Transverse colon (tissue), 4 donors: ENCODE data around the gene PLIN5. TPM values are rescaled to one million over a fixed set of nuclear protein-coding genes. Genes with fewer than 3 reads are reported as not detected.

Experiments used
- DNase-seq: peaks from one replicate; pipeline ENCODE4 v3.0.0-alpha.2; 2019
- H3K27ac ChIP-seq, 4 donors: fragments of 200-600 bp; sonication (generic); 2 replicates each; pipeline ENCODE4 v1.5.1; 2016 to 2018; ENCODE audit warnings: inconsistent platforms in 4 of 4
- H3K27me3 ChIP-seq: fragments of 200-600 bp; sonication (generic); 2 replicates; pipeline ENCODE4 v1.5.1; 2017; ENCODE audit warnings: inconsistent platforms
- H3K36me3 ChIP-seq, 4 donors: fragments of 200-600 bp; sonication (generic); 2 replicates each; pipeline ENCODE4 v1.5.1; 2017 to 2019; ENCODE audit warnings: inconsistent platforms in 4 of 4
- H3K4me1 ChIP-seq, 4 donors: fragments of 200-600 bp; sonication (generic); 2 replicates each; pipeline ENCODE4 v1.5.1; 2017 to 2020; ENCODE audit warnings: inconsistent platforms in 4 of 4
- H3K4me3 ChIP-seq, 4 donors: fragments of 200-600 bp; sonication (generic); 1 replicate in 1 of 4; 2 replicates in 3 of 4; pipeline versions ENCODE4 v1.5.1 to v1.6.1; 2017 to 2019; ENCODE audit warnings: inconsistent platforms in 4 of 4
- H3K9me3 ChIP-seq, 2 donors: fragments of 200-600 bp; sonication (generic); 2 replicates each; pipeline ENCODE4 v1.5.1; 2017 to 2019; ENCODE audit warnings: inconsistent platforms in 2 of 2
- EP300 ChIP-seq: sonication (generic); formaldehyde crosslinking; IDR thresholded peaks from one replicate; pipeline ENCODE4 v1.6.1; 2017; ENCODE audit warnings: antibody characterized with exemption, low read depth
- POLR2A ChIP-seq: fragments of 450-650 bp; IDR thresholded peaks from one replicate; pipeline ENCODE4 v1.6.1; 2016; ENCODE audit warnings: antibody characterized with exemption, mild to moderate bottlenecking, moderate library complexity
- POLR2AphosphoS5 ChIP-seq, 3 donors: sonication (generic); formaldehyde crosslinking; IDR thresholded peaks; one replicate each; pipeline ENCODE4 v1.6.1; 2016; ENCODE audit warnings: antibody characterized with exemption in 3 of 3
- WGBS, 2 donors: methylation state at CpG; one replicate each; pipeline ENCODE4 v1.1.5; 2018; ENCODE audit warnings: low coverage in 1 of 2; 5-methylcytosine and 5-hydroxymethylcytosine counted together
- in situ Hi-C, 4 donors: fragments of 200-750 bp; cut with MboI; loops; one replicate each; pipeline versions ENCODE4 v1.15.0 to v1.15.1; 2017; ENCODE audit warnings: low sequenced_read_pairs in 3 of 4, low pct_ligation_motif_present in 1 of 4, low pct_unique_long_range_greater_than_20kb in 1 of 4
- intact Hi-C: fragments of 100-400 bp; cut with DNase I; formaldehyde crosslinking; loops from one replicate; pipeline ENCODE4 v1.15.1; 2023; ENCODE audit warnings: low total_unique reads
- total RNA-seq, 4 donors: library from RNA; depleted of rRNA; stranded (reverse); fragments of >200 nt; gene quantifications; one replicate each; pipeline ENCODE4 v1.1.0, GENCODE V29; 2016
- TF ChIP-seq, protein P1 (sequence below), 5 experiments: fragments of 200-600 bp in 3 of 5; fragments of 450-650 bp in 2 of 5; sonication (generic) in 3 of 5; IDR thresholded peaks; 1 replicate in 2 of 5; 2 replicates in 3 of 5; pipeline ENCODE4 v1.5.1; 2016 to 2017; ENCODE audit warnings: antibody characterized with exemption in 5 of 5, inconsistent platforms in 3 of 5, mild to moderate bottlenecking in 2 of 5, moderate library complexity in 1 of 5

Gene PLIN5
- total RNA-seq, 4 donors from 2014 or later, result 2.7 to 6.7 (median 6.0) TPM; not detected in 1

GRCh38 chr19:4474514-4475022 lies 60.5 kb downstream of the PLIN5 start:
- Histone ChIP-seq H3K36me3 (peaks cover 0 to 3% (median 0%) of the 10 kb centered on the region in 4 donors), H3K27me3 (no peaks in the 10 kb centered on the region), H3K4me1 (peaks cover 7 to 33% (median 22%) of the 10 kb centered on the region in 4 donors), H3K9me3 (no peaks in the 10 kb centered on the region), H3K4me3 (peak overlapping the region in 1 of 4 donors; percentile 99), H3K27ac (peak overlapping the region in 2 of 4 donors; percentile 12 to 16)
- DNase-seq, result no peak
- intact Hi-C loops, result no loop called here
- TF ChIP-seq, protein P1, sequence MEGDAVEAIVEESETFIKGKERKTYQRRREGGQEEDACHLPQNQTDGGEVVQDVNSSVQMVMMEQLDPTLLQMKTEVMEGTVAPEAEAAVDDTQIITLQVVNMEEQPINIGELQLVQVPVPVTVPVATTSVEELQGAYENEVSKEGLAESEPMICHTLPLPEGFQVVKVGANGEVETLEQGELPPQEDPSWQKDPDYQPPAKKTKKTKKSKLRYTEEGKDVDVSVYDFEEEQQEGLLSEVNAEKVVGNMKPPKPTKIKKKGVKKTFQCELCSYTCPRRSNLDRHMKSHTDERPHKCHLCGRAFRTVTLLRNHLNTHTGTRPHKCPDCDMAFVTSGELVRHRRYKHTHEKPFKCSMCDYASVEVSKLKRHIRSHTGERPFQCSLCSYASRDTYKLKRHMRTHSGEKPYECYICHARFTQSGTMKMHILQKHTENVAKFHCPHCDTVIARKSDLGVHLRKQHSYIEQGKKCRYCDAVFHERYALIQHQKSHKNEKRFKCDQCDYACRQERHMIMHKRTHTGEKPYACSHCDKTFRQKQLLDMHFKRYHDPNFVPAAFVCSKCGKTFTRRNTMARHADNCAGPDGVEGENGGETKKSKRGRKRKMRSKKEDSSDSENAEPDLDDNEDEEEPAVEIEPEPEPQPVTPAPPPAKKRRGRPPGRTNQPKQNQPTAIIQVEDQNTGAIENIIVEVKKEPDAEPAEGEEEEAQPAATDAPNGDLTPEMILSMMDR (IDR thresholded peaks at IDR 0.05), result no peak
- no peak for TF ChIP-seq POLR2A
- no peak for TF ChIP-seq POLR2AphosphoS5 (IDR thresholded peaks at IDR 0.05)
- no peak for TF ChIP-seq EP300
- WGBS, 2 donors, result 51 to 80% methylated on average over 1 to 12 of the region's 13 CpGs
- in situ Hi-C loops, result no loop called here

GRCh38 chr19:4473763-4474513 lies 61.1 kb downstream of the PLIN5 start:
- intact Hi-C loops (no loop called here), in situ Hi-C loops (no loop called here)
- H3K4me3 ChIP-seq, result peak overlapping the region in 1 of 4 donors; percentile 99
- peaks cover 7 to 33% (median 22%) of the 10 kb centered on the region in 4 donors for H3K4me1 ChIP-seq
- no peak for TF ChIP-seq POLR2AphosphoS5 (IDR thresholded peaks at IDR 0.05)
- TF ChIP-seq POLR2A, result no peak
- TF ChIP-seq EP300, result no peak
- TF ChIP-seq, protein P1 (IDR thresholded peaks at IDR 0.05), result no peak
- H3K27me3 ChIP-seq, result no peaks in the 10 kb centered on the region
- peak overlapping the region in 2 of 4 donors; percentile 12 to 16 for H3K27ac ChIP-seq
- H3K36me3 ChIP-seq, result peaks cover 0 to 3% (median 0%) of the 10 kb centered on the region in 4 donors
- WGBS, 2 donors, result 55 to 66% methylated on average over 5 to 22 of the region's 23 CpGs
- no peaks in the 10 kb centered on the region for H3K9me3 ChIP-seq
- DNase-seq, result no peak

DNA sequence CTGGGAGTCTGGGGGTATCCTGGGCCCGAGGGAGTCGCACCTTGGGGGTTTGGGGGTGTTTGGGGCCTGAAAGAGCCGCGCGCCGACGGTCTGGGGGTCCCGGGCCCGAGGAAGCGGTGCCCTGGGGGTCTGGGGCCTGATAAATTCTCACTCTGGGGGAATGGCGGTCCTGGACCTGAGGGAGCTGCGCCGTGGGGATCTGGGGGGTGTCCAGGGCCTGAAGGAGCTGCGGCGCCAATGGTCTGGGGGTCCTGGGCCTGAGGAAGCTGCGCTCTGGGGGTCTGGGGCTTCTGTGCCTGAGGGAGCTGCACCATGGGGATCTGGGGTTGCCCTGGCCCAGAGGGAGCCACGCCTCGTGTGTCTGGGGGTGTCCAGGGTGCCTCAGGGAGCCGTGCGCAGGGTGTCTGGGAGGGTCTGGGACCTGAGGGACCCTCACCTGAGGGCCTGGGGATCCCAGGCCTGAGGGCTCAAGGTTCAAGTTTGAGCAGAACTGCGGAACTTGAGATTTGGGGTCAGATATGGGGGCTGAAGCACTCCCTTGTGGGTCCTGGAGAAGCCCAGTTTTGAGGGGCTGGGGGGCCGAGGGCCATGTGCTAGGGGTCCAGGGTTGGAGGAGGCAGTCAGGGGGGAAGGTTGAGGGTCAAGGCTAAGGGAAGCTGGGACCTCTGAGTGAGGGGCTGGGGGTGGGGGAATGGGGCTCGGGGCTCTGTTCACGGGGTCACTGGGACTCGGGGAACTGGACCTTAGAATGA lies 61.8 kb downstream of the PLIN5 start:
- Histone ChIP-seq H3K27ac (peak overlapping the region in 3 of 4 donors; percentile 69 to 93 (median 93)), H3K4me1 (peaks cover 7 to 33% (median 22%) of the 10 kb centered on the region in 4 donors)
- intact Hi-C loops, result no loop called here

More for the DNA sequence above, 61.8 kb downstream of the PLIN5 start:
- Histone ChIP-seq H3K4me3 (peak overlapping the region; percentile 93 to 99 (median 97)), H3K9me3 (no peaks in the 10 kb centered on the region), H3K36me3 (peaks cover 0 to 3% (median 0%) of the 10 kb centered on the region in 4 donors), H3K27me3 (no peaks in the 10 kb centered on the region)
- in situ Hi-C loops, result no loop called here
- no peak for DNase-seq
- 35 to 53% methylated on average over 3 to 11 of the region's 25 CpGs for WGBS, 2 donors
- TF ChIP-seq EP300, result no peak
- TF ChIP-seq POLR2AphosphoS5 (IDR thresholded peaks at IDR 0.05), result no peak

Other genes with a start within 250 kb of the PLIN5 start
- gene TMIGD2, start 232.8 kb downstream of the PLIN5 start, total RNA-seq, result 1 to 10 TPM in 2 of 4 donors, not detected in 2; 3.8 to 4.8 TPM
- gene FSD1, start 230.6 kb downstream of the PLIN5 start, total RNA-seq, result 1 to 10 TPM in 2 of 4 donors, under 1 TPM in 1, not detected in 1; 0.68 to 2.9 (median 1.5) TPM
- 100 to 1,000 TPM; 146 to 680 (median 245) TPM for gene STAP2, start 196.4 kb downstream of the PLIN5 start, total RNA-seq
- gene MPND, start 191.7 kb downstream of the PLIN5 start, total RNA-seq, result 10 to 100 TPM; 16.5 to 96.5 (median 33.7) TPM
- gene SH3GL1, start 134.7 kb downstream of the PLIN5 start, total RNA-seq, result 10 to 100 TPM; 16.5 to 63.2 (median 34.2) TPM
- 10 to 100 TPM in 2 of 4 donors, 1 to 10 TPM in 2; 8.5 to 28.9 (median 11.1) TPM for gene CHAF1A, start 132.6 kb downstream of the PLIN5 start, total RNA-seq
- 100 to 1,000 TPM in 2 of 4 donors, 10 to 100 TPM in 2; 72.2 to 314 (median 132) TPM for gene UBXN6, start 77.4 kb downstream of the PLIN5 start, total RNA-seq
- 10 to 100 TPM; 30.0 to 98.4 (median 38.9) TPM for gene HDGFL2, start 62.9 kb downstream of the PLIN5 start, total RNA-seq
- 10 to 100 TPM in 3 of 4 donors, 1 to 10 TPM in 1; 8.9 to 33.7 (median 22.2) TPM for gene PLIN4, start 16.7 kb downstream of the PLIN5 start, total RNA-seq
- gene LRG1, start 4.8 kb upstream of the PLIN5 start, total RNA-seq, result 10 to 100 TPM in 3 of 4 donors, 1 to 10 TPM in 1; 1.9 to 18.1 (median 14.4) TPM
- gene SEMA6B, start 24.5 kb upstream of the PLIN5 start, total RNA-seq, result 1 to 10 TPM in 3 of 4 donors, under 1 TPM in 1; 1.00 to 4.1 (median 1.7) TPM
- 10 to 100 TPM in 1 of 4 donors, 1 to 10 TPM in 3; 4.5 to 12.0 (median 8.5) TPM for gene TNFAIP8L1, start 104.3 kb upstream of the PLIN5 start, total RNA-seq
- gene MYDGF, start 135.1 kb upstream of the PLIN5 start, total RNA-seq, result 10 to 100 TPM in 2 of 4 donors, 1 to 10 TPM in 2; 3.6 to 44.5 (median 22.0) TPM
- gene DPP9, start 188.6 kb upstream of the PLIN5 start, total RNA-seq, result 100 to 1,000 TPM in 2 of 4 donors, 10 to 100 TPM in 2; 74.1 to 320 (median 103) TPM